ENCODE results near the gene SCUBE2. TPM values are rescaled to one million over a fixed set of nuclear protein-coding genes. Genes with fewer than 3 reads are reported as not detected.

SCUBE2 gene
- total and polyA plus RNA-seq, 4 donors: 0.14 to 1.4 (median 0.42) TPM; not detected in 1

DNA sequence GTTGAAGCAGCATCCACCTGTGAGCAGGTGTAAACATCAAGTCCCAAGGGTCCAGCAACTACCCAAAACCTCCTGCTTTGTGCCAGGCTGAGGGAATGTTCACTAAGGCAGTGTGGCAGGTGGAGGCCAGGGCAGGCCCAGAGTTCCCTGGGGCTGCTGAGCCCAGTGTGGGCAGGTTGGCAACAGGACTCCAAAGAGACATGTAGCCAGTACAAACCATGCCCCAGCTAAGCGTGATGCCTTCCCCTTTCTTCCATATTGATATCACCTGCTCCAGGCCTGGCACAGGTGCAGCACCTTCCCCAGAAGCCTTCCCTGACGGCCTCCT lies 30.0 kb upstream of the SCUBE2 start:
- Histone ChIP-seq H3K27me3 (ENCODE audit: control insufficient read depth in 4 of 4, insufficient read depth in 4 of 4, low read length in 3 of 4) (no peaks in the 10 kb centered on the region), H3K27ac (ENCODE audit: low read depth in 1 of 2, low read length in 2 of 2) (no peak overlapping the region), H3K4me1 (ENCODE audit: control insufficient read depth in 4 of 4, insufficient read depth in 4 of 4, low read length in 3 of 4) (no peaks in the 10 kb centered on the region), H3K9ac (ENCODE audit: low read depth in 1 of 2, low read length in 2 of 2) (no peak overlapping the region), H3K4me3 (ENCODE audit: low read depth in 1 of 3, low read length in 3 of 3) (no peak overlapping the region), H3K36me3 (ENCODE audit: control insufficient read depth in 4 of 4, insufficient read depth in 3 of 4, low read depth in 1 of 4, low read length in 3 of 4) (no peaks in the 10 kb centered on the region), H3K9me3 (ENCODE audit: control insufficient read depth in 4 of 4, low read length in 3 of 4) (no peaks in the 10 kb centered on the region)
- WGBS: 93% methylated on average over 2 of the region's 2 CpGs
- no peak for DNase-seq (ENCODE audit: low spot score)
- TF ChIP-seq, protein P1, sequence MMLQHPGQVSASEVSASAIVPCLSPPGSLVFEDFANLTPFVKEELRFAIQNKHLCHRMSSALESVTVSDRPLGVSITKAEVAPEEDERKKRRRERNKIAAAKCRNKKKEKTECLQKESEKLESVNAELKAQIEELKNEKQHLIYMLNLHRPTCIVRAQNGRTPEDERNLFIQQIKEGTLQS (IDR thresholded peaks at IDR 0.05): no peak
- TF ChIP-seq, protein P2, sequence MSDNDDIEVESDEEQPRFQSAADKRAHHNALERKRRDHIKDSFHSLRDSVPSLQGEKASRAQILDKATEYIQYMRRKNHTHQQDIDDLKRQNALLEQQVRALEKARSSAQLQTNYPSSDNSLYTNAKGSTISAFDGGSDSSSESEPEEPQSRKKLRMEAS (IDR thresholded peaks at IDR 0.05): no peak
- TF ChIP-seq RAD21 (IDR thresholded peaks at IDR 0.05): no peak
- TF ChIP-seq RXRA (IDR thresholded peaks at IDR 0.05): no peak
- TF ChIP-seq GABPA (IDR thresholded peaks at IDR 0.05 in 1 of 2, conservative IDR thresholded peaks at IDR 0.05 in 1 of 2): no peak
- no peak for TF ChIP-seq HNF4A (conservative IDR thresholded peaks at IDR 0.05)
- no peak for TF ChIP-seq FOXA2 (IDR thresholded peaks at IDR 0.05)

DNA sequence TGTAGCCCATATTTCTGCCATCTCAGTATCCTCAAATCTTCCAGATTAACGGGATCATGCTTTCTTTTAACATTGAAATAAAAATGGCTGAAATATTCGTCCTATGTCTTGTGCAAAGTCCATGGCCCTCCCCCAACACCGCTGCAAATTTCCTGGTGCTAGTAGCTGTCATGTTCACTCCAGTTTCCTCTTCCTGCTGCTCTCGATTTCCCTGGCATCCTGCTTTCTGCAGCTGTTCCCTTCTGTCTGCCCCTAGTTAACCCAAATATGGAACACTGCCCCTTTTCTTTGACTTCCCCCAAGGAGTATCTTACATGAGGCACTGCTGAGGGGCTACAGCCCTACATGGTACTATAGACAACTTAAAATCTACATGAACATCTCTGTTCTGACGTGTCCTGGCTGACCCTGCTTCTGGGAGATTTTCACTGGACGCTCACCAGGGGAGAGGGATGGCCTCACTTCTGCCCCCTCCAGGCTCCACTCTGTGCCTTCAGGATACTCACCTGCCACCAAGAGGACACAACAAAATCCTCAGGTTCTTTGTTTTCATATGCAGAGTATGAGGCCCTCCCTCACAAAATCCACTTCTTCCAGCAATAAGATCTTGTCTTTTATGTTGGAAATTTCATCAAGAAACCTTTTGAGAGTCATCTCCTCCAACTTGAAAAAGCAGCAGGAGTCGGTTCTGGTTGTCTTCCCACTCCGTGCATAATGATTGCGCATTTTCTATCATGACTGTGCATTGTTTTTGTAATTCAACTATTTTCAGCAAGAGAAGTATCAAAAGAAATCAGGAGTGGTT lies 29.5 kb upstream of the SCUBE2 start:
- WGBS: 77% methylated on average over 9 of the region's 9 CpGs
- TF ChIP-seq FOXA2 (IDR thresholded peaks at IDR 0.05) (no peak), GABPA (IDR thresholded peaks at IDR 0.05 in 1 of 2, conservative IDR thresholded peaks at IDR 0.05 in 1 of 2) (no peak), HNF4A (conservative IDR thresholded peaks at IDR 0.05) (no peak), JUND (IDR thresholded peaks at IDR 0.05) (no peak), EGR1 (IDR thresholded peaks at IDR 0.05; ENCODE audit: low read depth in 2 of 2) (no peak), NR2F2 (IDR thresholded peaks at IDR 0.05) (no peak), SP1 (IDR thresholded peaks at IDR 0.05) (no peak), FOXA1 (IDR thresholded peaks at IDR 0.05) (no peak), RAD21 (IDR thresholded peaks at IDR 0.05) (no peak), TAF1 (conservative IDR thresholded peaks at IDR 0.05) (no peak)
- TF ChIP-seq, protein P3, sequence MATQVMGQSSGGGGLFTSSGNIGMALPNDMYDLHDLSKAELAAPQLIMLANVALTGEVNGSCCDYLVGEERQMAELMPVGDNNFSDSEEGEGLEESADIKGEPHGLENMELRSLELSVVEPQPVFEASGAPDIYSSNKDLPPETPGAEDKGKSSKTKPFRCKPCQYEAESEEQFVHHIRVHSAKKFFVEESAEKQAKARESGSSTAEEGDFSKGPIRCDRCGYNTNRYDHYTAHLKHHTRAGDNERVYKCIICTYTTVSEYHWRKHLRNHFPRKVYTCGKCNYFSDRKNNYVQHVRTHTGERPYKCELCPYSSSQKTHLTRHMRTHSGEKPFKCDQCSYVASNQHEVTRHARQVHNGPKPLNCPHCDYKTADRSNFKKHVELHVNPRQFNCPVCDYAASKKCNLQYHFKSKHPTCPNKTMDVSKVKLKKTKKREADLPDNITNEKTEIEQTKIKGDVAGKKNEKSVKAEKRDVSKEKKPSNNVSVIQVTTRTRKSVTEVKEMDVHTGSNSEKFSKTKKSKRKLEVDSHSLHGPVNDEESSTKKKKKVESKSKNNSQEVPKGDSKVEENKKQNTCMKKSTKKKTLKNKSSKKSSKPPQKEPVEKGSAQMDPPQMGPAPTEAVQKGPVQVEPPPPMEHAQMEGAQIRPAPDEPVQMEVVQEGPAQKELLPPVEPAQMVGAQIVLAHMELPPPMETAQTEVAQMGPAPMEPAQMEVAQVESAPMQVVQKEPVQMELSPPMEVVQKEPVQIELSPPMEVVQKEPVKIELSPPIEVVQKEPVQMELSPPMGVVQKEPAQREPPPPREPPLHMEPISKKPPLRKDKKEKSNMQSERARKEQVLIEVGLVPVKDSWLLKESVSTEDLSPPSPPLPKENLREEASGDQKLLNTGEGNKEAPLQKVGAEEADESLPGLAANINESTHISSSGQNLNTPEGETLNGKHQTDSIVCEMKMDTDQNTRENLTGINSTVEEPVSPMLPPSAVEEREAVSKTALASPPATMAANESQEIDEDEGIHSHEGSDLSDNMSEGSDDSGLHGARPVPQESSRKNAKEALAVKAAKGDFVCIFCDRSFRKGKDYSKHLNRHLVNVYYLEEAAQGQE (IDR thresholded peaks at IDR 0.05): no peak
- TF ChIP-seq, protein P1 (IDR thresholded peaks at IDR 0.05): no peak
- TF ChIP-seq, protein P4, sequence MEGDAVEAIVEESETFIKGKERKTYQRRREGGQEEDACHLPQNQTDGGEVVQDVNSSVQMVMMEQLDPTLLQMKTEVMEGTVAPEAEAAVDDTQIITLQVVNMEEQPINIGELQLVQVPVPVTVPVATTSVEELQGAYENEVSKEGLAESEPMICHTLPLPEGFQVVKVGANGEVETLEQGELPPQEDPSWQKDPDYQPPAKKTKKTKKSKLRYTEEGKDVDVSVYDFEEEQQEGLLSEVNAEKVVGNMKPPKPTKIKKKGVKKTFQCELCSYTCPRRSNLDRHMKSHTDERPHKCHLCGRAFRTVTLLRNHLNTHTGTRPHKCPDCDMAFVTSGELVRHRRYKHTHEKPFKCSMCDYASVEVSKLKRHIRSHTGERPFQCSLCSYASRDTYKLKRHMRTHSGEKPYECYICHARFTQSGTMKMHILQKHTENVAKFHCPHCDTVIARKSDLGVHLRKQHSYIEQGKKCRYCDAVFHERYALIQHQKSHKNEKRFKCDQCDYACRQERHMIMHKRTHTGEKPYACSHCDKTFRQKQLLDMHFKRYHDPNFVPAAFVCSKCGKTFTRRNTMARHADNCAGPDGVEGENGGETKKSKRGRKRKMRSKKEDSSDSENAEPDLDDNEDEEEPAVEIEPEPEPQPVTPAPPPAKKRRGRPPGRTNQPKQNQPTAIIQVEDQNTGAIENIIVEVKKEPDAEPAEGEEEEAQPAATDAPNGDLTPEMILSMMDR (IDR thresholded peaks at IDR 0.05; ENCODE audit: low read depth, low read length, missing input control): no peak
- TF ChIP-seq, protein P5, sequence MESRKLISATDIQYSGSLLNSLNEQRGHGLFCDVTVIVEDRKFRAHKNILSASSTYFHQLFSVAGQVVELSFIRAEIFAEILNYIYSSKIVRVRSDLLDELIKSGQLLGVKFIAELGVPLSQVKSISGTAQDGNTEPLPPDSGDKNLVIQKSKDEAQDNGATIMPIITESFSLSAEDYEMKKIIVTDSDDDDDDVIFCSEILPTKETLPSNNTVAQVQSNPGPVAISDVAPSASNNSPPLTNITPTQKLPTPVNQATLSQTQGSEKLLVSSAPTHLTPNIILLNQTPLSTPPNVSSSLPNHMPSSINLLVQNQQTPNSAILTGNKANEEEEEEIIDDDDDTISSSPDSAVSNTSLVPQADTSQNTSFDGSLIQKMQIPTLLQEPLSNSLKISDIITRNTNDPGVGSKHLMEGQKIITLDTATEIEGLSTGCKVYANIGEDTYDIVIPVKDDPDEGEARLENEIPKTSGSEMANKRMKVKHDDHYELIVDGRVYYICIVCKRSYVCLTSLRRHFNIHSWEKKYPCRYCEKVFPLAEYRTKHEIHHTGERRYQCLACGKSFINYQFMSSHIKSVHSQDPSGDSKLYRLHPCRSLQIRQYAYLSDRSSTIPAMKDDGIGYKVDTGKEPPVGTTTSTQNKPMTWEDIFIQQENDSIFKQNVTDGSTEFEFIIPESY (IDR thresholded peaks at IDR 0.05): no peak
- Histone ChIP-seq H3K36me3 (ENCODE audit: control insufficient read depth in 4 of 4, insufficient read depth in 3 of 4, low read depth in 1 of 4, low read length in 3 of 4) (no peaks in the 10 kb centered on the region), H3K9ac (ENCODE audit: low read depth in 1 of 2, low read length in 2 of 2) (no peak overlapping the region), H3K27me3 (ENCODE audit: control insufficient read depth in 4 of 4, insufficient read depth in 4 of 4, low read length in 3 of 4) (no peaks in the 10 kb centered on the region), H3K4me1 (ENCODE audit: control insufficient read depth in 4 of 4, insufficient read depth in 4 of 4, low read length in 3 of 4) (no peaks in the 10 kb centered on the region), H3K27ac (ENCODE audit: low read depth in 1 of 2, low read length in 2 of 2) (no peak overlapping the region), H3K4me3 (ENCODE audit: low read depth in 1 of 3, low read length in 3 of 3) (no peak overlapping the region), H3K9me3 (ENCODE audit: control insufficient read depth in 4 of 4, low read length in 3 of 4) (no peaks in the 10 kb centered on the region)
- DNase-seq (ENCODE audit: low spot score): no peak
